ENCODE measurements around the gene FBP1. TPM values are rescaled to one million over a fixed set of nuclear protein-coding genes. Genes with fewer than 3 reads are reported as not detected.
A peak's percentile ranks its signal among the peaks of the same experiment; 100 is the strongest.

Gene FBP1
- total and polyA plus RNA-seq, 10 of the 15 experiments (the other 5 are each of a cell fraction or from before 2014, with no cell fraction given): 0.11 to 0.38 (median 0.15) TPM; not detected in 7

GRCh38 chr9:94586316-94586715 is 53.0 kb downstream of the FBP1 start:
- no peak for FAIRE-seq
- Histone ChIP-seq H3K9ac (ENCODE audit: control insufficient read depth, insufficient read depth, low read length) (no peak overlapping the region), H3K27ac (ENCODE audit: control insufficient read depth, insufficient read depth) (no peak overlapping the region), H3K36me3 (ENCODE audit: control insufficient read depth in 2 of 2, insufficient read depth in 2 of 2, low read length in 1 of 2) (no peaks in the 10 kb centered on the region), H2AFZ (ENCODE audit: control insufficient read depth, low read depth, low read length) (no peak overlapping the region), H3K4me2 (ENCODE audit: control insufficient read depth, insufficient read depth) (peak overlapping the region; percentile 38), H3K9me3 (replicated peaks; ENCODE audit: control insufficient read depth, insufficient read depth, low read length) (no peaks in the 10 kb centered on the region), H3K4me1 (ENCODE audit: control insufficient read depth, insufficient read depth, low read length) (peaks cover 3% of the 10 kb centered on the region; the same call in 1 of the 2 replicates), H3K79me2 (ENCODE audit: control insufficient read depth, insufficient read depth, low read length) (no peaks in the 10 kb centered on the region), H4K20me1 (ENCODE audit: control insufficient read depth, insufficient read depth) (no peaks in the 10 kb centered on the region), H3K4me3 (no peak overlapping the region), H3K27me3 (replicated peaks in 1 of 2; ENCODE audit: control insufficient read depth in 2 of 2, insufficient read depth in 2 of 2, low read length in 1 of 2) (no peaks in the 10 kb centered on the region)
- no peak for DNase-seq (ENCODE audit: low read depth, low spot score)
- no peak for TF ChIP-seq ZBTB40 (IDR thresholded peaks at IDR 0.05; ENCODE audit: borderline replicate concordance)
- no peak for TF ChIP-seq BHLHE40 (IDR thresholded peaks at IDR 0.05; ENCODE audit: borderline replicate concordance in 1 of 2, low read depth in 2 of 2, low read length in 1 of 2)
- 69% methylated on average over 4 of the region's 4 CpGs for WGBS (ENCODE audit: insufficient coverage, insufficient replicate concordance, low lambda C conversion rate, missing lambda C conversion rate)
- peak; percentile 67 for ATAC-seq
- CTCF ChIA-PET: interaction anchor here (1.1 to 1.9 kb wide), 3 partner anchors 14 to 35 kb away, joined by 3 to 4 read pairs (median 3); no protein-coding TSS in a partner anchor
- SMC1A ChIA-PET (ENCODE audit: uncharacterized antibody, unreplicated experiment): interaction anchor here (0.9 to 1.6 kb wide), 4 partner anchors 9 to 23 kb away, joined by 3 to 4 read pairs (median 4); no protein-coding TSS in a partner anchor
- POLR2A ChIA-PET: no interaction called here
- RAD21 ChIA-PET (ENCODE audit: unreplicated experiment): interaction anchor here (1.1 kb wide), 1 partner anchor 15 kb away, joined by 4 read pairs; no protein-coding TSS in a partner anchor
- intact Hi-C loops (cut with micrococcal nuclease; ENCODE audit: unreplicated experiment): no loop called here
- BruUV-seq (replicated peaks): no TSS peak
- in situ Hi-C loops (cut with MboI): no loop called here

All from GM12878 (cell line).